ENCODE measurements around the gene SMAD9. TPM values are rescaled to one million over a fixed set of nuclear protein-coding genes. Genes with fewer than 3 reads are reported as not detected.
A peak's percentile ranks its signal among the peaks of the same experiment; 100 is the strongest.

SMAD9 gene
- total RNA-seq, 2 experiments from 2014 or later, result 10.3 to 10.8 TPM

- Histone ChIP-seq H3K36me3 (ENCODE audit: insufficient read depth, low read length) (no peaks in the 10 kb centered on the region), H3K27ac (ENCODE audit: low read depth, low read length, poor library complexity, severe bottlenecking) (peak overlapping the region; percentile 79), H3K4me3 (ENCODE audit: low read depth, low read length, poor library complexity, severe bottlenecking) (peak overlapping the region; percentile 84), H3K4me2 (ENCODE audit: low read length) (peak overlapping the region; percentile 76), H3K4me1 (ENCODE audit: insufficient read depth, low read length, poor library complexity, severe bottlenecking) (peaks cover 85% of the 10 kb centered on the region), H3K79me2 (ENCODE audit: insufficient read depth, low read depth, low read length) (peaks cover 37% of the 10 kb centered on the region), H4K20me1 (ENCODE audit: insufficient read depth, low read length) (no peaks in the 10 kb centered on the region), H3K9me2 (ENCODE audit: insufficient read depth, low read length) (no peaks in the 10 kb centered on the region), H2AFZ (ENCODE audit: low read length) (peak overlapping the region; percentile 90), H3K9me3 (ENCODE audit: low read length) (no peaks in the 10 kb centered on the region)
- ChIA-PET CTCF (ENCODE audit: unreplicated experiment) (no interaction called here), POLR2A (no interaction called here)
- intact Hi-C loops (cut with micrococcal nuclease; ENCODE audit: unreplicated experiment), result loop anchor here (5.0 kb wide), 3 partner anchors 52 to 137 kb away; partner anchors contain the start of gene SUPT20H
- peak; percentile 56 for DNase-seq (ENCODE audit: low spot score)
- no TSS peak for BruUV-seq (replicated peaks)
- TF ChIP-seq CTCF (conservative IDR thresholded peaks at IDR 0.05; ENCODE audit: low read length) (no peak), EZH2phosphoT487 (IDR thresholded peaks at IDR 0.05; ENCODE audit: borderline replicate concordance, low read depth, low read length) (no peak)
Measured at GRCh38 chr13:36920616-36921185, 663 bp upstream of the SMAD9 start.

GRCh38 chr13:36919171-36919832 lies 736 bp downstream of the SMAD9 start:
- H2AFZ ChIP-seq (ENCODE audit: low read length), result peak overlapping the region; percentile 38; the same call in 1 of the 2 replicates
- intact Hi-C loops (cut with micrococcal nuclease; ENCODE audit: unreplicated experiment), result loop anchor here (2.0 kb wide), 1 partner anchor 101 kb away; the partner anchor contains the start of gene RFXAP

More at GRCh38 chr13:36919171-36919832, 736 bp downstream of the SMAD9 start:
- Histone ChIP-seq H3K4me3 (ENCODE audit: low read depth, low read length, poor library complexity, severe bottlenecking) (peak overlapping the region; percentile 84), H3K9me3 (ENCODE audit: low read length) (no peaks in the 10 kb centered on the region), H3K4me2 (ENCODE audit: low read length) (peak overlapping the region; percentile 96), H4K20me1 (ENCODE audit: insufficient read depth, low read length) (no peaks in the 10 kb centered on the region), H3K9me2 (ENCODE audit: insufficient read depth, low read length) (no peaks in the 10 kb centered on the region), H3K36me3 (ENCODE audit: insufficient read depth, low read length) (no peaks in the 10 kb centered on the region), H3K27ac (ENCODE audit: low read depth, low read length, poor library complexity, severe bottlenecking) (peak overlapping the region; percentile 76), H3K4me1 (ENCODE audit: insufficient read depth, low read length, poor library complexity, severe bottlenecking) (peaks cover 85% of the 10 kb centered on the region), H3K79me2 (ENCODE audit: insufficient read depth, low read depth, low read length) (peaks cover 50% of the 10 kb centered on the region)
- TF ChIP-seq CTCF (conservative IDR thresholded peaks at IDR 0.05; ENCODE audit: low read length) (no peak), EZH2phosphoT487 (IDR thresholded peaks at IDR 0.05; ENCODE audit: borderline replicate concordance, low read depth, low read length) (no peak)
- peak; percentile 70 for DNase-seq (ENCODE audit: low spot score)
- ChIA-PET CTCF (ENCODE audit: unreplicated experiment) (no interaction called here), POLR2A (no interaction called here)
- BruUV-seq (replicated peaks), result no TSS peak
